H1 (cell line): Measurements from ENCODE around the gene LAMA3. TPM values are rescaled to one million over a fixed set of nuclear protein-coding genes. Genes with fewer than 3 reads are reported as not detected.

Experiments used
- ASH2L ChIP-seq: fragments of 200-600, 300-600 bp; sonication (generic); IDR thresholded peaks from one replicate; pipeline ENCODE4 v1.7.1; 2017; ENCODE audit warnings: low read length
- CTBP2 ChIP-seq: IDR thresholded peaks from 2 replicates; pipeline ENCODE4 v1.7.0; 2011; ENCODE audit warnings: borderline replicate concordance, mild to moderate bottlenecking, moderate library complexity, mixed read lengths, low read length; ENCODE audit not compliant: insufficient read depth, insufficient read length
- EP300 ChIP-seq, 2 experiments: IDR thresholded peaks; 1 replicate in 1 of 2; 2 replicates in 1 of 2; pipeline ENCODE4 v1.6.1; 2011 to 2012; ENCODE audit warnings: low read depth in 2 of 2, low read length in 2 of 2, mild to moderate bottlenecking in 2 of 2, borderline replicate concordance in 1 of 2, inconsistent platforms in 1 of 2, moderate library complexity in 1 of 2
- FOSL1 ChIP-seq: IDR thresholded peaks from 2 replicates; pipeline ENCODE4 v1.6.1; 2011; ENCODE audit warnings: mild to moderate bottlenecking, low read depth, low read length, moderate library complexity; ENCODE audit not compliant: insufficient read depth
- NRF1 ChIP-seq: IDR thresholded peaks from 2 replicates; pipeline ENCODE4 v1.6.1; 2011; ENCODE audit warnings: mild to moderate bottlenecking, low read depth, low read length, improper control_type of control experiment
- POU5F1 ChIP-seq: IDR thresholded peaks from 2 replicates; pipeline ENCODE4 v1.6.1; 2011; ENCODE audit warnings: low read depth, mild to moderate bottlenecking, low read length, moderate library complexity
- RXRA ChIP-seq: IDR thresholded peaks from 2 replicates; pipeline ENCODE4 v1.6.1; 2011; ENCODE audit warnings: low read depth, mild to moderate bottlenecking, low read length, moderate library complexity; ENCODE audit not compliant: insufficient read depth
- SUZ12 ChIP-seq: fragments of 200-600 bp; sonication (generic); IDR thresholded peaks from 2 replicates; pipeline ENCODE4 v1.6.1; 2012; ENCODE audit warnings: mild to moderate bottlenecking, inconsistent platforms, low read length, moderate library complexity, mixed read lengths
- TEAD4 ChIP-seq: IDR thresholded peaks from 2 replicates; pipeline ENCODE4 v1.6.1; 2012; ENCODE audit warnings: low read depth, low read length, inconsistent platforms, mixed read lengths
- polyA plus RNA-seq, 7 experiments: library from polyadenylated mRNA; depleted of rRNA in 3 of 7; stranded (reverse) in 5 of 7; unstranded in 2 of 7; fragments of >200 nt in 5 of 7; fragments of 200-250 nt in 2 of 7; gene quantifications; 1 replicate in 5 of 7; 2 replicates in 1 of 7; 4 replicates in 1 of 7; pipeline versions ENCODE4 v1.2.1 to v1.2.3, GENCODE V29; 2011 to 2013; ENCODE audit warnings: missing spikeins in 2 of 7, mixed read lengths in 2 of 7
- total RNA-seq: library from RNA; stranded (reverse); fragmentation: NEBNext Ultra II Directional; extraction: Animal tissue kit (Norgen Biotek cat#: 25700); gene quantifications from 2 replicates; pipeline ENCODE4 v1.2.1, GENCODE V29; 2021
- TF ChIP-seq, protein P1 (sequence below): IDR thresholded peaks from 2 replicates; pipeline ENCODE4 v1.6.1; 2012; ENCODE audit warnings: inconsistent platforms

LAMA3 gene
- total and polyA plus RNA-seq, 2 of the 8 experiments (the other 6 are each of a cell fraction or from before 2014, with no cell fraction given) = 0.76 to 5.0 TPM

DNA sequence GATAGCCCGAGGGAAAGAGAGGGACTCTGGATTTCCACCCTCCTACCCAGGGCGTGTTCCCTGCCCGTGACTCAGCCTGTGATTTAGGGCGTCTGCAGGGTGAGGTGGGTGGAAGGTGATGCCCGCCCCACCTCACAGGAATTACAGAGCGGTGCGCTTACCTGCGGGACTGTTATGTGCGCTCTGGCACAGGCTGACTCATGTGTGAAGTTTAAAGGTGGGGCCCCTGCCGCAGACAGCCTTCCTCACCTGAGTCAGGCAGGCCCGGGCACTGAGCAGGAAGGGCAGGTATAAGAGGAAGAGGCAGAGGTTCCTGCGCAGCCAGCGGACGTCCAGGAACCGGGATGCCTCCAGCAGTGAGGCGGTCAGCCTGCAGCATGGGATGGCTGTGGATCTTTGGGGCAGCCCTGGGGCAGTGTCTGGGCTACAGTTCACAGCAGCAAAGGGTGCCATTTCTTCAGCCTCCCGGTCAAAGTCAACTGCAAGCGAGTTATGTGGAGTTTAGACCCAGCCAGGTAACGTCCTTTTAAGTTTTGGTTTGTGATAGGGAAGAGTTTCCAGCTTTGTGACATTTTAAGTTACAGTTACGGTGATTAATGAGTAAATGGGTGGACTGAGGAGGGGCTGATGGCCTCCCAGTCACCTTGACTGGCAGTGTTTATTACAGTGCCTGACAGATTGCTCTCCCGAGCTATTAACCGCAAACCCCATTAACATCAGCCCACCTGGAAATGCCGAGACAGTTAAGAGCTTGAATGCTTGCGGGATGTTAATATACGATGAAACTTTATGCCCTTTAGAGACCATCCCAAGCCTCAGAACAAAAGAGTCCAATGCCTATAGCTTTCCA is 183.7 kb downstream of the LAMA3 start (continued):
- no peak for TF ChIP-seq EP300 (IDR thresholded peaks at IDR 0.05; ENCODE audit: borderline replicate concordance in 1 of 2, low read depth in 2 of 2, low read length in 2 of 2)
- no peak for TF ChIP-seq TEAD4
- TF ChIP-seq RXRA = no peak
- no peak for TF ChIP-seq NRF1
- TF ChIP-seq POU5F1 = no peak
- TF ChIP-seq FOSL1 = no peak
- no peak for TF ChIP-seq ASH2L
- TF ChIP-seq, protein P1, sequence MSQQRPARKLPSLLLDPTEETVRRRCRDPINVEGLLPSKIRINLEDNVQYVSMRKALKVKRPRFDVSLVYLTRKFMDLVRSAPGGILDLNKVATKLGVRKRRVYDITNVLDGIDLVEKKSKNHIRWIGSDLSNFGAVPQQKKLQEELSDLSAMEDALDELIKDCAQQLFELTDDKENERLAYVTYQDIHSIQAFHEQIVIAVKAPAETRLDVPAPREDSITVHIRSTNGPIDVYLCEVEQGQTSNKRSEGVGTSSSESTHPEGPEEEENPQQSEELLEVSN = no peak
- TF ChIP-seq CTBP2 = no peak
- TF ChIP-seq SUZ12 = no peak
